Adrenal gland (tissue), 5 donors: ENCODE data around the gene TRMO.

Source experiments
- POLR2A ChIP-seq, 2 donors: fragments of 450-650 bp; IDR thresholded peaks; one replicate each; pipeline ENCODE4 v1.6.1; 2017; ENCODE audit warnings: antibody characterized with exemption in 2 of 2, mild to moderate bottlenecking in 2 of 2, moderate library complexity in 1 of 2
- TF ChIP-seq, protein P1 (sequence below), 6 experiments: fragments of 450-650 bp in 4 of 6; fragments of 200-600 bp in 2 of 6; sonication (generic) in 1 of 6; IDR thresholded peaks; 1 replicate in 5 of 6; 2 replicates in 1 of 6; pipeline versions ENCODE4 v1.5.1 to v1.8.0; 2016 to 2021; ENCODE audit warnings: antibody characterized with exemption in 6 of 6, mild to moderate bottlenecking in 2 of 6, moderate library complexity in 1 of 6
- donor health status: DM: no; HTN: no; CAD: no.

DNA sequence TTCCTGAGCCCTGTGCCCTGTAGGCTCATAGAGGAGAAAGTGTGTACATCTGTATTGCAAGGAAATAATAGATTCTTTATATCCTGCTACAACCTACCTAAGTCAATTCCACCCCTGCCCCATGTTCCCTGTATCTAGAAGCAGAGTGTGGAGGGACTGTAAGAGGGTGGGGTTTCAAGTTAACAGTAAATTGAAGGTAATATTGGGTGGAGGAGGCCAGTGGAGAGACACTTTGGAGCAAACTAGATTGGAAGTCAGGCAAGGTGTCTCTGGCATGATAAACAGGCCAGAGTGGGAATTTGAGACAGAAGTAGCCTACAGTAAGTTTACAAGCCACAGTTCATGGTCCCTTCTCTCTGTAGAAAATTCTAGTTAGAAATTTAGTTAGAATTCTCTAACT, 17.9 kb upstream of the TRMO start:
- TF ChIP-seq, protein P1, sequence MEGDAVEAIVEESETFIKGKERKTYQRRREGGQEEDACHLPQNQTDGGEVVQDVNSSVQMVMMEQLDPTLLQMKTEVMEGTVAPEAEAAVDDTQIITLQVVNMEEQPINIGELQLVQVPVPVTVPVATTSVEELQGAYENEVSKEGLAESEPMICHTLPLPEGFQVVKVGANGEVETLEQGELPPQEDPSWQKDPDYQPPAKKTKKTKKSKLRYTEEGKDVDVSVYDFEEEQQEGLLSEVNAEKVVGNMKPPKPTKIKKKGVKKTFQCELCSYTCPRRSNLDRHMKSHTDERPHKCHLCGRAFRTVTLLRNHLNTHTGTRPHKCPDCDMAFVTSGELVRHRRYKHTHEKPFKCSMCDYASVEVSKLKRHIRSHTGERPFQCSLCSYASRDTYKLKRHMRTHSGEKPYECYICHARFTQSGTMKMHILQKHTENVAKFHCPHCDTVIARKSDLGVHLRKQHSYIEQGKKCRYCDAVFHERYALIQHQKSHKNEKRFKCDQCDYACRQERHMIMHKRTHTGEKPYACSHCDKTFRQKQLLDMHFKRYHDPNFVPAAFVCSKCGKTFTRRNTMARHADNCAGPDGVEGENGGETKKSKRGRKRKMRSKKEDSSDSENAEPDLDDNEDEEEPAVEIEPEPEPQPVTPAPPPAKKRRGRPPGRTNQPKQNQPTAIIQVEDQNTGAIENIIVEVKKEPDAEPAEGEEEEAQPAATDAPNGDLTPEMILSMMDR (IDR thresholded peaks at IDR 0.05), result no peak
- TF ChIP-seq POLR2A (IDR thresholded peaks at IDR 0.05), result no peak
